RWPE2 (cell line): ENCODE data around the gene NR5A2.

ENCODE experiments used
- ATAC-seq: fragments of 200-7000 bp; cut with Tn5 transposase; 3 replicates; pipeline ENCODE4 v1.9.1; 2021; ENCODE audit warnings: low read depth
- DNase-seq: peaks from one replicate; pipeline ENCODE4 v3.0.0-alpha.2; 2020; ENCODE audit warnings: low spot score
- H3K27ac ChIP-seq: fragments of 450-650 bp; 2 replicates; pipeline ENCODE4 v1.5.1; 2017; ENCODE audit warnings: mild to moderate bottlenecking; ENCODE audit not compliant: poor library complexity, severe bottlenecking
- H3K27me3 ChIP-seq: fragments of 250-450 bp; sonication (Bioruptor Pico); 2 replicates; pipeline ENCODE4 v1.5.1; 2021; ENCODE audit warnings: mild to moderate bottlenecking, moderate library complexity; ENCODE audit not compliant: insufficient read depth, poor library complexity, severe bottlenecking
- H3K36me3 ChIP-seq: fragments of 250-450 bp; sonication (Bioruptor Pico); 2 replicates; pipeline ENCODE4 v1.5.1; 2020; ENCODE audit warnings: low read depth, mild to moderate bottlenecking, moderate library complexity
- H3K4me1 ChIP-seq: fragments of 250-450 bp; sonication (Bioruptor Pico); 2 replicates; pipeline ENCODE4 v1.5.1; 2021; ENCODE audit warnings: mild to moderate bottlenecking, moderate library complexity; ENCODE audit not compliant: insufficient read depth, poor library complexity, severe bottlenecking
- H3K4me3 ChIP-seq: fragments of 250-450 bp; sonication (Bioruptor Pico); 2 replicates; pipeline ENCODE4 v1.5.1; 2021; ENCODE audit warnings: mild to moderate bottlenecking, moderate library complexity; ENCODE audit not compliant: severe bottlenecking
- H3K9me3 ChIP-seq: fragments of 250-450 bp; sonication (Bioruptor Pico); 2 replicates; pipeline ENCODE4 v1.5.1; 2021; ENCODE audit warnings: mild to moderate bottlenecking, moderate library complexity; ENCODE audit not compliant: severe bottlenecking
- TF ChIP-seq, protein P1 (sequence below): fragments of 450-650 bp; IDR thresholded peaks from one replicate; pipeline ENCODE4 v1.5.1; 2017; ENCODE audit warnings: mild to moderate bottlenecking, moderate library complexity; ENCODE audit not compliant: poor library complexity, severe bottlenecking

NR5A2 gene

DNA sequence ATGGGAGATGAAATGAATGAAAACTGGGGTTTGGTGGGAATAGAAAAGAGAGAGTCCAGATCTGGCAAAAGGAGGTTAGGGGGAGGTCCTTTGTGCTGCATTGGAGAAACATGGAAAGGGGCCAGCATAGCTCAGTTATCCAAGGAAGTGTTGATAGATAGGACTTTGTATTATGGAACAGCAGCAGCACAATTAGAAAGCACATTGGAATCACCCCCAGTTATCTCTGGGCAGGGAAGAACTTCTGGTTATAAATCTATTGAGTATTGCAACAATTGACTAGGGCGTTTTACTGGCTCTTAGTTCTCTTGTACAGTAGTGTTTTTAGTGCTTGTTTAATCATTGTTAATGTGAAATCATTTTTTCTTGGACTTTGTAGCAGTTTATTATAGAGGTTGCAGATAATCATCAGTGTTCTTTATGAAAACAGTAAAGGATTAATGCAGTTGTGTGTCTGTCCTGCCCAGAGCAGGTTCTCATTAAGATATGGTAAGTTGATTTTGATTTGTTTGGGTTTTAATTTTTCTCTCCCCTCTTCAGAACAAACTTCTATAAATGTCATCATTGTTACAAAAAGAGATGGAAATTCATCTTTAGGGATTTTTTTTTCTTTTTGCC, 76.6 kb downstream of the NR5A2 start:
- no peak for DNase-seq
- TF ChIP-seq, protein P1, sequence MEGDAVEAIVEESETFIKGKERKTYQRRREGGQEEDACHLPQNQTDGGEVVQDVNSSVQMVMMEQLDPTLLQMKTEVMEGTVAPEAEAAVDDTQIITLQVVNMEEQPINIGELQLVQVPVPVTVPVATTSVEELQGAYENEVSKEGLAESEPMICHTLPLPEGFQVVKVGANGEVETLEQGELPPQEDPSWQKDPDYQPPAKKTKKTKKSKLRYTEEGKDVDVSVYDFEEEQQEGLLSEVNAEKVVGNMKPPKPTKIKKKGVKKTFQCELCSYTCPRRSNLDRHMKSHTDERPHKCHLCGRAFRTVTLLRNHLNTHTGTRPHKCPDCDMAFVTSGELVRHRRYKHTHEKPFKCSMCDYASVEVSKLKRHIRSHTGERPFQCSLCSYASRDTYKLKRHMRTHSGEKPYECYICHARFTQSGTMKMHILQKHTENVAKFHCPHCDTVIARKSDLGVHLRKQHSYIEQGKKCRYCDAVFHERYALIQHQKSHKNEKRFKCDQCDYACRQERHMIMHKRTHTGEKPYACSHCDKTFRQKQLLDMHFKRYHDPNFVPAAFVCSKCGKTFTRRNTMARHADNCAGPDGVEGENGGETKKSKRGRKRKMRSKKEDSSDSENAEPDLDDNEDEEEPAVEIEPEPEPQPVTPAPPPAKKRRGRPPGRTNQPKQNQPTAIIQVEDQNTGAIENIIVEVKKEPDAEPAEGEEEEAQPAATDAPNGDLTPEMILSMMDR: no peak
- no peak overlapping the region for H3K27ac ChIP-seq

GRCh38 chr1:200107004-200107470, 79.5 kb downstream of the NR5A2 start:
- Histone ChIP-seq H3K4me3 (no peak overlapping the region), H3K27ac (no peak overlapping the region), H3K36me3 (no peaks in the 10 kb centered on the region), H3K9me3 (no peaks in the 10 kb centered on the region), H3K27me3 (no peaks in the 10 kb centered on the region), H3K4me1 (no peaks in the 10 kb centered on the region)
- TF ChIP-seq, protein P1: no peak
- no peak for DNase-seq
- ATAC-seq: no peak

More for the DNA sequence above, 76.6 kb downstream of the NR5A2 start:
- Histone ChIP-seq H3K4me3 (no peak overlapping the region), H3K4me1 (no peaks in the 10 kb centered on the region), H3K9me3 (no peaks in the 10 kb centered on the region), H3K36me3 (no peaks in the 10 kb centered on the region), H3K27me3 (no peaks in the 10 kb centered on the region)
- no peak for ATAC-seq

GRCh38 chr1:200108659-200109058, 81.1 kb downstream of the NR5A2 start:
- no peaks in the 10 kb centered on the region for H3K9me3 ChIP-seq
- ATAC-seq (no peak), DNase-seq (no peak)
- no peaks in the 10 kb centered on the region for H3K27me3 ChIP-seq
- no peaks in the 10 kb centered on the region for H3K36me3 ChIP-seq
- no peaks in the 10 kb centered on the region for H3K4me1 ChIP-seq
- TF ChIP-seq, protein P1: no peak
- no peak overlapping the region for H3K4me3 ChIP-seq
- H3K27ac ChIP-seq: no peak overlapping the region

DNA sequence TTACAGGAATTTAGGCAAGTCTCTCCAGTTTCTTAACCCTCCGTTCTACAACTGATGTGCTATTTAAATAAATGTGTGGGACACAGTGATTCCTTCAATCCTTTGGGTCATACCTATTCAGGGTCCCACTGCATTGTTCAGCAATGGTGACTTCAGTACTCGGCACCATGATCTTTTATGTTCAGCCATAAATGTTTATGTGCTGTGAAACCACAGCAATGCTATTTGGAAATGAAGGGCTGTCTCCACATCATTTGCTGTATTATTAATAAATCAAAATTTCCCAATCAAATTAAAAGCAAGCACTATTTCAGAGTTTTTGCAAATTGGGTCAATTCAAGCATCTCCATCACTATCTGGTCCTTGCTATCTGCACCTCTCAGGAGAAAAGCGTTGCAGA, 84.8 kb downstream of the NR5A2 start:
- no peak overlapping the region for H3K4me3 ChIP-seq
- TF ChIP-seq, protein P1: no peak
- no peaks in the 10 kb centered on the region for H3K27me3 ChIP-seq
- no peak for ATAC-seq
- no peak overlapping the region for H3K27ac ChIP-seq
- no peaks in the 10 kb centered on the region for H3K4me1 ChIP-seq
- no peaks in the 10 kb centered on the region for H3K36me3 ChIP-seq
- no peaks in the 10 kb centered on the region for H3K9me3 ChIP-seq
- no peak for DNase-seq

GRCh38 chr1:200115532-200115931, 88.0 kb downstream of the NR5A2 start:
- no peaks in the 10 kb centered on the region for H3K27me3 ChIP-seq
- H3K27ac ChIP-seq: no peak overlapping the region
- DNase-seq (no peak), ATAC-seq (no peak)
- no peaks in the 10 kb centered on the region for H3K36me3 ChIP-seq
- H3K4me1 ChIP-seq: no peaks in the 10 kb centered on the region
- TF ChIP-seq, protein P1: no peak
- no peaks in the 10 kb centered on the region for H3K9me3 ChIP-seq
- H3K4me3 ChIP-seq: no peak overlapping the region
